UCSD-AML1 (cell line): Measurements from ENCODE around the gene ZDHHC1.
"Not testable (repeated sequence)": the region's sequence is repeated elsewhere in the genome, so short reads cannot be mapped to it uniquely, and the experiment has no call there.

ENCODE experiments used
- DNase-seq: peaks from one replicate; lab custom pipeline; 2025; ENCODE audit not compliant: unreplicated experiment; lab: John Stamatoyannopoulos, UW

The ZDHHC1 gene

DNA sequence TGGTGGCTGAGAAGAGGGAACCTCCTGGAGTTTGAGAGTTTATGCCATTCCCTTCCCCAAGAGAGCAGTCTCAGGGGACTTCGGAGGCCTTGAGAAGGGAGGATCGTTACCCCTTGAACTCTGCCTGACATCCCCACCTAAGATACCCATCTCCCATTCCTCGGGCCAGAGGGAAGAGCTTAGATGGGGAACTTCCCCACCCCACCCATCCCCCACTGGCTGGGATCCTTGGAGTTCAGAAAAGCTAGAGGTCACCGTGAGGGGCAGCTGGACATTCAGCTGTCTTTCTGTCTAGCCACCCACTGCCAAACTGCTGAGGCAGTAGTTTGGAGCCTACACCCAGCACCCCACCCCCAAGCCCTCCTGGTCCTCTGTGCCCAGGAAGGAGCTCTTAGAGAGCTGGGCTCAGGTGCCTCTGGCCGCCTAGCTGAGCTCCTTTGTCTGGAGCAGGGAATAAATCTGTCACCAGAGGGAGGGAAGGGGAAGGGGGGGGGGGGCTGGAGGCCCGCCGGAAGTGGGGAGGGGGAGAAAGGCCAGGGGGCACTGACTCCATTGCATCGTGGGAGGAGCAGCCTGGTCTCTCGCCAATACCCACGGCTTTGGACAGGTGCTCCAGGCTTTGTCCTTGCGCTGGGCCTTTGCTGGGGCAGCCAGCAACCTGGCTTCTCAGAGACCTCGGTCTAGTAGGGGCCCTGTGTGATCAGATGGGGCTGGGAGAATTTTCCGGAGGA lies 15.7 kb upstream of the ZDHHC1 start:
- no peak for DNase-seq

- DNase-seq = peak; percentile 45
Observed at GRCh38 chr16:67430977-67431774, 14.9 kb upstream of the ZDHHC1 start, which contains the start of gene HSD11B2. TSS of gene HSD11B2 (plus strand) at chr16:67431121. CDS start at chr16:67431249, 128 bp downstream.

GRCh38 chr16:67430504-67430976 lies 14.3 kb upstream of the ZDHHC1 start:
- no peak for DNase-seq

- no peak for DNase-seq
Observed at GRCh38 chr16:67429799-67430503, 13.7 kb upstream of the ZDHHC1 start.

DNA sequence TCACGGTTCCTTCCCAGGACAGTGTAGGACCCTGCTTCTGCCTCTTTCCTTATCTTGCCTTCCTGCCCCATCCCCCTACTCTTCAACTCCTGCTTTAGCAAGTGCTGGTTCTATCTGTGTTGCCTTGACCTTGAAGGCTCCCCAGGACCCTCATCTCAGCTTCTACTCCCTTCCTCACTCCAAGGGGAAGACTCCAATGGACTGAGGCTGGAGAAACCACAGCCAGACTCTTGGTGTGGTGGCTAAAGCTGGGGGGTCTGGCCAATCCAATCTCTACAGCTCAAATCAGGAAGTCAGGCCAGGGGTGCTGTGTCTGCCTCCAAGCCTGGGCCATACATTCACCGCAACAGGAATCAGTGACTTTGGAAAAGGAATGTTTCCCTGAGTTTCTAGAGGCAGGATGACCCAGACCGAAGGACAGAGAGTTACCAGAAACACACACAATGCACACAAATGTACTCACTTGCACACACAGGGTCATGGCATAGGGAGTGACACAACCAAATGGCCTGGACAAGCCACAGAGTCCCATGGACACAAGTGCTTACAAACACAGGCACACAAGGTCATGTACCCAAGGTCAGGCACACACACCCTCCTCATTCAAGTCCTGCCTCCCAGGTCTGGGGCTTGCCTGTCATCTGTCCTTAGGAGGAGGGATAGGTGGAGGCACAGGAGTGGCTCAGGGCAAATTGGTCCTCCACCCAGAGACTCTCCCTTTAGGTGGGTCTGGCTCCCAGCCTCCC lies 12.9 kb upstream of the ZDHHC1 start:
- DNase-seq = no peak

- DNase-seq = peak; percentile 61
Observed at GRCh38 chr16:67428146-67428731, 12.0 kb upstream of the ZDHHC1 start.

- no peak for DNase-seq
Observed at GRCh38 chr16:67426950-67427349, 10.7 kb upstream of the ZDHHC1 start.

DNA sequence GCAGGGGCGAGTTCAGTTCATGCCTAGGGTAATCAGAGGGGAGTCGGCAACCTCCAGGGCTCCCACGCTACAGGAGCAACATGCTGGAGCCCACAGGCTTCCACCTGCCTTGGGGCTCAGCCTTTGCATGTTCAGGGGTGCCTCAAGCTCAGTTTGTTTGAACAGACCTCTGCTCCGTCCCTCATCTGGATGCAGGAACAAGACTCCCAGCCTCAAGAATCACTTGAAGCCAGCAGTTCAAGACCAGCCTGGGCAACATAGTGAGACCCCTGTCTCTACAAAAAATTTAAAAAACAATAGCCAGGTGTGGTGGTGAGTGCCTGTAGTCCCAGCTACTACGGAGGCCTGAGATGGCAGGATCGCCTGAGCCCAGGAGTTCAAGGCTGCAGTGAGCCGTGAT lies 9.7 kb upstream of the ZDHHC1 start:
- DNase-seq = no peak

DNA sequence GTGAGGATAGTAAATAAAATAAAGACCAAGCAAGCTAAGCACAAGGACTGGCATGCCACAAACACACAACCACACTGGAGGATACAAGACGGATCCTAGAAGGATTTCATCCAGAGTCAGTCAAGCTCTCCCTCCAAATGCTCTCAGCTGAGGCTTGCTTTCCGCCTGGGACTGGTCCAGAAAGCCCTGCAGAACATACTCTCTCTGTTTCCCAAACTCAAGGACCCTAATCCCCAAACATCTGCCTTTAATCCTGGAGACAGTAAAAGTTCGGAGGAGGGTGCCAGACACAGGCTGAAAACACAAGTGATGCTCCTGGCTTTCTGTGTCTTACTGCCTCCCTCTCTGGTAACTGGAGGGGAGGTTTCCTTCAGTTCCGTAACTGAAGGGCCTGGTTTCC lies 9.3 kb upstream of the ZDHHC1 start:
- no peak for DNase-seq

- no peak for DNase-seq
Observed at GRCh38 chr16:67425061-67425460, 8.8 kb upstream of the ZDHHC1 start.

GRCh38 chr16:67424261-67424615 lies 8.0 kb upstream of the ZDHHC1 start:
- DNase-seq = no peak

DNA sequence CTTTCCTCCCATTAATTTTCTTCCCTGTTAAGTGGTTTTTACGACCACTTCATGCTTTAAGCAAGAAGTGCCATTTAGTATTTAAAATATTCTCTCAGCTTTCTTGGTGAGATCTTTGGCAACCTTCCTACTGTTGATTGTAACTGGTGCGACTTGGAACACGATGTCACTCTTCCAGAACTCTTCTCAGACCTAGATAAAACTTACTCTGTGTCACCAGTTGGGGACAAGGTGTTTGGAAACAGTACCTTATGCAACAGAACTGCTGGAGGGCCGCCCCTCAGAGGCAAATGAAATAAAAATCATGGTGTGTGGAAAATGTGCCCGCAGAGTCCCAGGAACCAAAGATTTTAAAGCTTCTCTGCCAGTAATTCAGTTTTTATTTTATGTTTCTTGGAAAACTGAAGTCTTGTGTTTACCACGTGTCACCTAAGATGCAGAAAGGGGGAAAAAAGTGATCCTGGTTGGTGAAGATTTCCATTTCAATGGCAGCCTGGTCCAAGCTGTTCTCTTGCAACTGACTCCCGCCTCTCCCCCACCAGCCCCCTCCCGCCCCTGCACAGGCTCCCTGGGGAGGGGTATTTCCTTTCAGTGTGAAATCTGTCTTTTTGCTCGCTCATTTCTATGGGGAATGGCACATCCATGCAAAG lies 7.5 kb upstream of the ZDHHC1 start:
- DNase-seq = no peak

DNA sequence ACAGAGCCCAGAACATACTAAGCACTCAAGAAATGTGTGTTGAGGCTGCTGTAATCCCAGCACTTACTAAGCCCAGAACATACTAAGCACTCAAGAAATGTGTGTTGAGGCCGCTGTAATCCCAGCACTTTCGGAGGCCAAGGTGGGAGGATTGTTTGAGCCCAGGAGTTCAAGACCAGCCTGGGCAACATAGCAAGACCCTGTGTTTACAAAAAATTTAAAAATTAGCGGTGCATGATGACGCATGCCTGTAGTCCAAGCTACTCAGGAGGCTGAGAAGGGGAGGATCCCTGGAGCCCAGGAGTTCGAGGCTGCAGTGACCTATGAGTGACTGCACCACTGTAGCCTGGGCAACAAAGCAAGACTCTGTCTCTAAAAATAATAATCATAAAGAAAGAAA lies 6.7 kb upstream of the ZDHHC1 start:
- no peak for DNase-seq

DNA sequence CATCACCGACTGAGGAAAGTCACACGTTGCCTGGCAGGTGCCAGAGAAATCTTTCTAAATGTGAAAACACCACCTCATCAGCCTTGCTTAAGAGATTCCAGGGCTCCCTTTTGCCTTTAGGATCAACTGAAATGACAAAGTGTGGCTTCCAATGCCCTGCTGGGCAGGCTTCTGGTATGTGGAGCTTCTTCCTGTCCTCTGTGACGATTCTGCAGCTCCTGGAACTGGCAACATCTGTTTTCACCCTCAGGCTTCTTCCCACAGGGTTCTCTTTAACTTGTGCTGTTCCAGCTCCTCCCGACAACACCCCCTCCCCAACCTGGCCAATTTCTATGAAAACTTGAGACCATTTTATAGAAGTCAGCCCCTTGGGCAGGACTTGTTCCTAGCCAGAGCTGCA lies 4.8 kb upstream of the ZDHHC1 start:
- no peak for DNase-seq

DNA sequence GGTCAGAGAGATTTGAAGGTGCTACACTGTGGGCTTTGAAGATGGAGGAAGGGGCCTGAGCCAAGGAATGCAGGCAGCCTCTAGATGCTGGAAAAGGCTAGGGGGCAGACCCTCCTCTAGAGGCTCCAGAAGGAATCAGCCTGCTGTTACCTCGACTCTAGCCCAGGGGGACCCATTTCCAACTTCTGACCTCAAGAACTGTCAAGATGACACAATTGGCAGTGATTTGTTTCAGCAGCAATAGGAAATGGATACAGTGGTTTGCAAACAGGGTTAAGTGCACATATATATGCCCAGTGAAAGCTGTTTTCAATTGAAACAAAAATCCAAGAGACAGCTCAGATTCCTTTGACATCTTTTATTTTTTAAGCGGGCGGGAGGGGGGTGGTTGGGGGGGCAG lies 3.7 kb upstream of the ZDHHC1 start:
- no peak for DNase-seq

DNA sequence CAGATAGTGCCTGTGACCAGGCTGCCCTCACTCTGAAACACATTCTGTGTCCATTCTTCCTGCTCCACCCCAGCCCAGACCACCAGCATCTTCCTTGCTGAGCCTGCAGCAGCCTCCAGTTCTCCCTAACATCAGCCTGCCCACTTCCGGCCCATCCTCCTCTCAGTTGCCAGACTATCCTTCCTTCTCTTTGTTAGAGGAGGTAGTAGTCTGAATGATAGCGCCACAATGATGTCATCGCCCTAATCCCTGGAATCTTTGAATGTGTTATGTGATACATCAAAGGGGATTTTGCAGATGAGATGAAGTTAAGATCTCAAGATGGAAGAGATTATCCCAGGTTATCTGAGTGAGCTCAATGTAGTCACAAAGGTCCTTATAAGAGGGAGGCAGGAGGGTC lies 3.2 kb upstream of the ZDHHC1 start:
- no peak for DNase-seq

- no peak for DNase-seq
Observed at GRCh38 chr16:67417333-67418061, 1.2 kb upstream of the ZDHHC1 start.

- DNase-seq = not testable (repeated sequence)
Observed at GRCh38 chr16:67415421-67415820, 856 bp downstream of the ZDHHC1 start.
